AG09319 (cell line): ENCODE results near the gene SREBF1.
A peak's percentile ranks its signal among the peaks of the same experiment; 100 is the strongest.

ENCODE experiments used
- DNase-seq: peaks from one replicate; pipeline ENCODE4 v3.0.0-alpha.2; 2010; ENCODE audit warnings: low read depth; ENCODE audit errors: extremely low read depth
- TF ChIP-seq, protein P1 (sequence below): IDR thresholded peaks from 2 replicates; pipeline ENCODE4 v1.5.1; 2011; ENCODE audit warnings: low read depth, mild to moderate bottlenecking, inconsistent platforms, low read length, moderate library complexity

SREBF1 gene

GRCh38 chr17:17849147-17849820 is 12.5 kb upstream of the SREBF1 start:
- TF ChIP-seq, protein P1, sequence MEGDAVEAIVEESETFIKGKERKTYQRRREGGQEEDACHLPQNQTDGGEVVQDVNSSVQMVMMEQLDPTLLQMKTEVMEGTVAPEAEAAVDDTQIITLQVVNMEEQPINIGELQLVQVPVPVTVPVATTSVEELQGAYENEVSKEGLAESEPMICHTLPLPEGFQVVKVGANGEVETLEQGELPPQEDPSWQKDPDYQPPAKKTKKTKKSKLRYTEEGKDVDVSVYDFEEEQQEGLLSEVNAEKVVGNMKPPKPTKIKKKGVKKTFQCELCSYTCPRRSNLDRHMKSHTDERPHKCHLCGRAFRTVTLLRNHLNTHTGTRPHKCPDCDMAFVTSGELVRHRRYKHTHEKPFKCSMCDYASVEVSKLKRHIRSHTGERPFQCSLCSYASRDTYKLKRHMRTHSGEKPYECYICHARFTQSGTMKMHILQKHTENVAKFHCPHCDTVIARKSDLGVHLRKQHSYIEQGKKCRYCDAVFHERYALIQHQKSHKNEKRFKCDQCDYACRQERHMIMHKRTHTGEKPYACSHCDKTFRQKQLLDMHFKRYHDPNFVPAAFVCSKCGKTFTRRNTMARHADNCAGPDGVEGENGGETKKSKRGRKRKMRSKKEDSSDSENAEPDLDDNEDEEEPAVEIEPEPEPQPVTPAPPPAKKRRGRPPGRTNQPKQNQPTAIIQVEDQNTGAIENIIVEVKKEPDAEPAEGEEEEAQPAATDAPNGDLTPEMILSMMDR = no peak
- peak; percentile 23 for DNase-seq

DNA sequence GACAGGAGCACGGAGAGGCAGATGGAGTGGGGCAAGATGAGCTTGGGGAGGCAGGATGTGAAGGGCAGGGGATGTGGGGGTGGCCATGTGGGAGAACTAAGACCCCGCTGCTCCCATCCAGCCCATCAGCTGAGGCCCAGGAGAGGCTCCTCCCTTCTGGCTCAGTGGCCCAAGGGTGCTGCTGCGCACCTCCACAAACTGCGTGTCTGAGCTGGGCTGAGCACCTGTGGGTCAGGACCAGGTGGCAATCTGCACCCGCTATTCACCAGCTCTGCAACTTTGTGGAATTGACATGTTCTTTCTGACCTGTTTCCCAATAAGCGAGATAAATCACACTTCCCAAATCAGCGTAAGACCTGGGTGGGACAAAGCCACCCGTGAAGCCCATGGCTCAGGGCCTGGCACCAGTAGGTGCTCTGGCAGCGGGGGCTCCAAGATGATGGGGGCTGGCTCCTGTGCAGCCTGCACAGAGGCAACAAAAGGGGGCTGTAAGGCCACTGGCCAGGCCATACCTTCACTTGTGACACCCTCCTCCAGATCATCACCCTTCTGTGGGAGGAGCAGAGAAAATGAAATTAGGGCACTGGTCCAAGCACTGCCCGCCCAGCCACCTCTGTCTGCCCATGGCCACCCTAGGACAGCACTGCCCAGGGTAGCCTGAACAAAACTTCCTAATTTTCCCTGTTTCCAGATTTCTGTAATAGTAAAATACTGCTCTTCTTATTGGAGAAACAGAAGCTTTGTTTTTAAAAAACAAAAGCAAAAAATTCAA is 11.7 kb upstream of the SREBF1 start:
- no peak for DNase-seq
- TF ChIP-seq, protein P1 = no peak

DNA sequence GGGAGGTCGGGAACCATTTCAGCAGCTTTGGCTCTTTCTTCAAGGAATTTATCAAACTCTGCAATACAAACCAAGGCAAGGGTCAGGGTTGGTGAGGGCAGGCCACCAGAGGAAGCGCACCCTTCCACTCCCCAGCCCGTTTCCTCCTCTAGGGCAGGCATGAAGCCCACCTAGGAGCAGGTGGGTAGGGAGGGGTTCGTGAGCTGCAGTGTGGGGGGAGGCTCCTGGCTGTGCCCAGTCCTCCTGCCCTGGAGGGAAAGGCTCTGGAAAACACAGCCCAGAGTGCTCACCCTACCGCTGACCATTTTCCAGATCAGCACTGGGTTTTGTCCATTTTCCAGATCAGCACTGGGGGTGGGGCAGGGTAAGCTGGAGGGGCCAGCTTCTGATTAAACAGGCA is 10.9 kb upstream of the SREBF1 start:
- DNase-seq = no peak
- TF ChIP-seq, protein P1 = no peak

DNA sequence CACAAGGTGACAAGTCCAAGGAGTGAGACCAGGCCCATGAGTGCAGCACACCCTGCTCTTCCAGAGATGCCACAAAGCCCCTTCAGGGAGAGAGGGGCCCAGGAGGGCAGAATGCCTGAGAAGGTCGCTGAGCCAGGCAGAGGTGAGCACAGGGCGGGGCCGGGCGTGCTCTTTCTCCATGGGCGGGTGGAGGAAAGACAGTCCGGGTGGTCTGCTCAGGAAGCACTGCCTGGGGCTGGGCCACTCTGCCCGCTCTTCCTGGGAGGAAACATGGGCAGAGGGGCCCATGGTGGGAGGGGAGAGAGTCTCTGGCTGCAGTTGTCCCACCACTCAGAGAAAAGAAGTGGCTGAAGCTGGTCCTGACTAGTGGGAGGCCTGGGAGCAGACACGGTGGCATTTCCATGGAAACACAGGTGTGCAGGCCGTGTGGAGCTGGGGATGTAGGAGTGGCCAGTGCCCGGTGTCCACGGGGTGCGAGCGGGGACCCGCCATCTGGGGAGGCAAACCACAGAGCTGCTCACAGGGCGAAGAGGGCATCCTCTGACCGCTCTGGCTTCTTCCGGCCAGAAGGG is 10.4 kb upstream of the SREBF1 start:
- DNase-seq = no peak
- TF ChIP-seq, protein P1 = no peak

- no peak for DNase-seq
- TF ChIP-seq, protein P1 = no peak
These were observed 9.9 kb upstream of the SREBF1 start for GRCh38 chr17:17846645-17847044.

DNA sequence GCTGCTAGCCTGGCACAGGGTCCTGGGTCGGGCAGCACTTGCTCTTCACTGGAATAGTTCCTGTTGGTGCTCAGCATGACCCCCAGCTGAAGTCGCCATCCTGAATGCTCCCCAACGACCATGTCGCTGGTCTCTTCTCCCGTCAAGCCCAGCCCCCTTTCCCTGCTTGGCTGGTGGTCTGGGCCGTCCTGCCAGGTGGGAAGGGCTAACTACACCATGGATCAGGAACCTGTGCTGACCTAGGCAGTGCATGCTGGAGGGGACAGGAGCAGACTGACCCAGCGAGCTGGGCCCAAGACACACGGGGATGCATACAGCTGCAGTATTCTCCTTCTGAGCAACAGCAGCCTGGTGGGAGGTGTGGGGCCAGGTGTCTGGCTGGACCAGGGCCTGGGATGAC is 9.2 kb upstream of the SREBF1 start:
- TF ChIP-seq, protein P1 = no peak
- DNase-seq = no peak
